ENCODE data around the gene TTC3. TPM values are rescaled to one million over a fixed set of nuclear protein-coding genes. Genes with fewer than 3 reads are reported as not detected.
"Not testable (repeated sequence)": the region's sequence is repeated elsewhere in the genome, so short reads cannot be mapped to it uniquely, and the experiment has no call there.

The TTC3 gene
- total and polyA plus RNA-seq, 2 experiments from 2014 or later, result 146 to 196 TPM

GRCh38 chr21:37219761-37220432, 146.8 kb downstream of the TTC3 start:
- H2AFZ ChIP-seq, result no peak overlapping the region
- no peaks in the 10 kb centered on the region for H4K20me1 ChIP-seq (ENCODE audit: insufficient read depth, poor library complexity, severe bottlenecking)
- no peaks in the 10 kb centered on the region for H3K79me2 ChIP-seq
- no peaks in the 10 kb centered on the region for H3K27me3 ChIP-seq
- H3K4me3 ChIP-seq, result no peak overlapping the region
- TF ChIP-seq EZH2 (IDR thresholded peaks at IDR 0.05; ENCODE audit: borderline replicate concordance) (no peak), CTCF (IDR thresholded peaks at IDR 0.05; ENCODE audit: poor library complexity) (no peak), EZH2phosphoT487 (IDR thresholded peaks at IDR 0.05; ENCODE audit: low read depth, severe bottlenecking, unreplicated experiment) (no peak)
- H3K36me3 ChIP-seq (replicated peaks; ENCODE audit: insufficient read depth, low read depth), result no peaks in the 10 kb centered on the region
- no peak overlapping the region for H3K27ac ChIP-seq
- H3K9me2 ChIP-seq (replicated peaks; ENCODE audit: insufficient read depth), result no peaks in the 10 kb centered on the region
- no peaks in the 10 kb centered on the region for H3K9me3 ChIP-seq (ENCODE audit: low read depth)
- DNase-seq (ENCODE audit: low spot score), result no peak
- H3K4me2 ChIP-seq, result peak overlapping the region; percentile 78
- no peaks in the 10 kb centered on the region for H3K4me1 ChIP-seq (ENCODE audit: insufficient read depth)
- 92% methylated on average over 13 of the region's 13 CpGs for WGBS (ENCODE audit: low lambda C conversion rate, missing lambda C conversion rate)

- Histone ChIP-seq H3K4me3 (peak overlapping the region; percentile 32), H3K36me3 (replicated peaks; ENCODE audit: insufficient read depth, low read depth) (no peaks in the 10 kb centered on the region), H3K4me1 (ENCODE audit: insufficient read depth) (no peaks in the 10 kb centered on the region), H3K79me2 (no peaks in the 10 kb centered on the region), H2AFZ (no peak overlapping the region), H3K4me2 (peak overlapping the region; percentile 78), H3K9me2 (replicated peaks; ENCODE audit: insufficient read depth) (no peaks in the 10 kb centered on the region), H3K9me3 (ENCODE audit: low read depth) (no peaks in the 10 kb centered on the region), H4K20me1 (ENCODE audit: insufficient read depth, poor library complexity, severe bottlenecking) (no peaks in the 10 kb centered on the region), H3K27me3 (no peaks in the 10 kb centered on the region), H3K27ac (no peak overlapping the region)
- TF ChIP-seq CTCF (IDR thresholded peaks at IDR 0.05; ENCODE audit: poor library complexity) (no peak), EZH2 (IDR thresholded peaks at IDR 0.05; ENCODE audit: borderline replicate concordance) (no peak), EZH2phosphoT487 (IDR thresholded peaks at IDR 0.05; ENCODE audit: low read depth, severe bottlenecking, unreplicated experiment) (no peak)
- no peak for DNase-seq (ENCODE audit: low spot score)
- WGBS (ENCODE audit: low lambda C conversion rate, missing lambda C conversion rate), result 63% methylated on average over 35 of the region's 35 CpGs
These were observed 147.5 kb downstream of the TTC3 start for GRCh38 chr21:37220433-37220980.

- H4K20me1 ChIP-seq (ENCODE audit: insufficient read depth, poor library complexity, severe bottlenecking), result no peaks in the 10 kb centered on the region
- 72% methylated on average over 35 of the region's 46 CpGs for WGBS (ENCODE audit: low lambda C conversion rate, missing lambda C conversion rate)
- peak; percentile 83 for DNase-seq (ENCODE audit: low spot score)
- peak overlapping the region; percentile 32 for H3K4me3 ChIP-seq
- H3K9me2 ChIP-seq (replicated peaks; ENCODE audit: insufficient read depth), result no peaks in the 10 kb centered on the region
- H3K27me3 ChIP-seq, result no peaks in the 10 kb centered on the region
- no peaks in the 10 kb centered on the region for H3K36me3 ChIP-seq (replicated peaks; ENCODE audit: insufficient read depth, low read depth)
- H3K4me2 ChIP-seq, result peak overlapping the region; percentile 78
- H2AFZ ChIP-seq, result no peak overlapping the region
- no peak overlapping the region for H3K27ac ChIP-seq
- H3K4me1 ChIP-seq (ENCODE audit: insufficient read depth), result no peaks in the 10 kb centered on the region
- peak; percentile 32 for TF ChIP-seq CTCF (IDR thresholded peaks at IDR 0.05; ENCODE audit: poor library complexity)
- TF ChIP-seq EZH2 (IDR thresholded peaks at IDR 0.05; ENCODE audit: borderline replicate concordance), result no peak
- no peaks in the 10 kb centered on the region for H3K79me2 ChIP-seq
- H3K9me3 ChIP-seq (ENCODE audit: low read depth), result no peaks in the 10 kb centered on the region
These were observed 148.1 kb downstream of the TTC3 start for GRCh38 chr21:37220981-37221664.

- not testable (repeated sequence) for H3K27me3 ChIP-seq; H4K20me1 ChIP-seq (ENCODE audit: insufficient read depth, poor library complexity, severe bottlenecking); H3K36me3 ChIP-seq (replicated peaks; ENCODE audit: insufficient read depth, low read depth); H3K4me2 ChIP-seq; H3K9me3 ChIP-seq (ENCODE audit: low read depth); H3K27ac ChIP-seq; H3K79me2 ChIP-seq; H3K4me1 ChIP-seq (ENCODE audit: insufficient read depth); H3K9me2 ChIP-seq (replicated peaks; ENCODE audit: insufficient read depth); DNase-seq (ENCODE audit: low spot score); H2AFZ ChIP-seq; H3K4me3 ChIP-seq
- 100% methylated on average over 3 of the region's 3 CpGs for WGBS (ENCODE audit: low lambda C conversion rate, missing lambda C conversion rate)
These were observed 149.2 kb downstream of the TTC3 start for GRCh38 chr21:37222248-37222647.
